Stimulated activated CD4-positive, alpha-beta T cell treated with anti-CD3 and anti-CD28 coated beads, Interleukin-2, amount 100 ng/mL, for 4 hours (primary cell): ENCODE measurements around the gene NR3C1.

ENCODE experiments used
- DNase-seq: peaks from one replicate; pipeline ENCODE4 v3.0.0-alpha.2; 2020; ENCODE audit warnings: low read depth

NR3C1 gene

GRCh38 chr5:143403593-143404415 lies at the start of gene NR3C1:
Gene NR3C1, minus strand, starts transcription at chr5:143403686. Its CDS starts 2,847 bp downstream, at chr5:143400839.
- peak; percentile 85 for DNase-seq

GRCh38 chr5:143449772-143450171 lies 46.3 kb upstream of the NR3C1 start:
- no peak for DNase-seq

GRCh38 chr5:143448518-143448917 lies 45.0 kb upstream of the NR3C1 start:
- DNase-seq = no peak

- no peak for DNase-seq
These were observed 44.5 kb upstream of the NR3C1 start for GRCh38 chr5:143447983-143448382.

- no peak for DNase-seq
These were observed 43.2 kb upstream of the NR3C1 start for GRCh38 chr5:143446535-143447226.

GRCh38 chr5:143445776-143446175 lies 42.3 kb upstream of the NR3C1 start:
- DNase-seq = no peak

GRCh38 chr5:143443330-143443729 lies 39.8 kb upstream of the NR3C1 start:
- DNase-seq = no peak

- DNase-seq = no peak
These were observed 38.9 kb upstream of the NR3C1 start for GRCh38 chr5:143442385-143442784.

GRCh38 chr5:143440448-143441115 lies 37.1 kb upstream of the NR3C1 start:
- no peak for DNase-seq

- no peak for DNase-seq
These were observed 34.3 kb upstream of the NR3C1 start for GRCh38 chr5:143437666-143438273.

- DNase-seq = no peak
These were observed 33.4 kb upstream of the NR3C1 start for GRCh38 chr5:143436871-143437270.

- no peak for DNase-seq
These were observed 31.7 kb upstream of the NR3C1 start for GRCh38 chr5:143435210-143435657.

- DNase-seq = peak; percentile 34
These were observed 31.0 kb upstream of the NR3C1 start for GRCh38 chr5:143434261-143435209.

GRCh38 chr5:143433670-143434069 lies 30.2 kb upstream of the NR3C1 start:
- no peak for DNase-seq

GRCh38 chr5:143432658-143433239 lies 29.3 kb upstream of the NR3C1 start:
- DNase-seq = no peak

GRCh38 chr5:143431789-143432188 lies 28.3 kb upstream of the NR3C1 start:
- no peak for DNase-seq

- DNase-seq = no peak
These were observed 25.4 kb upstream of the NR3C1 start for GRCh38 chr5:143428738-143429420.

GRCh38 chr5:143428155-143428554 lies 24.7 kb upstream of the NR3C1 start:
- DNase-seq = no peak

GRCh38 chr5:143427122-143427735 lies 23.7 kb upstream of the NR3C1 start:
- DNase-seq = no peak
